ENCODE results near the gene MSI1.
"Not testable (repeated sequence)": the region's sequence is repeated elsewhere in the genome, so short reads cannot be mapped to it uniquely, and the experiment has no call there.

MSI1 gene

DNA sequence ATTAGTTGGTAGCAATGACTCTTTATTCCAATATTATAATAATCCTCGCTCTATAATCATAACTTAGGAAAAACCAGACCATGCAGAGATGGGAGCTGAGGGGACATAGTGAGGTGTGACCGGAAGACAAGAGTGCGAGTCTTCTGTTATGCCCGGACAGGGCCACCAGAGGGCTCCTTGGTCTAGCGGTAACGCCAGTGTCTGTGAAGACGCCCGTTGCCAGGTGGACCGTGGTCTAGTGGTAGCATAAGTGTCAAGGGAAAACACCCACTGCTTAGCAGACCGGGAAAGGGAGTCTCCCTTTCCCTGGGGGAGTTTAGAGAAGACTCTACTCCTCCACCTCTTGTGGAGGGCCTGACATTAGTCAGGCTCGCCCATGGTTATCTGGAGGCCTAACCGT is 33.5 kb downstream of the MSI1 start:
- Mint-ChIP-seq H3K27me3 (peaks cover 41% of the 10 kb centered on the region), H3K9me3 (peaks cover 22% of the 10 kb centered on the region)
- peak; percentile 52 for DNase-seq
- not testable (repeated sequence) for H3K27ac Mint-ChIP-seq, H3K4me3 Mint-ChIP-seq, H3K36me3 Mint-ChIP-seq, H3K4me1 Mint-ChIP-seq
- CTCF ChIA-PET, result interaction anchor here (0.8 to 1.5 kb wide), 3 partner anchors 20 to 92 kb away, joined by 3 read pairs; no protein-coding TSS in a partner anchor

- CTCF ChIA-PET, result no interaction called here
- Mint-ChIP-seq H3K27ac (no peak overlapping the region), H3K9me3 (peaks cover 16% of the 10 kb centered on the region), H3K4me1 (no peaks in the 10 kb centered on the region), H3K27me3 (peaks cover 46% of the 10 kb centered on the region), H3K4me3 (no peak overlapping the region), H3K36me3 (peaks cover 2% of the 10 kb centered on the region)
- DNase-seq, result no peak
Measured at GRCh38 chr12:120332523-120332922, 36.4 kb downstream of the MSI1 start.

DNA sequence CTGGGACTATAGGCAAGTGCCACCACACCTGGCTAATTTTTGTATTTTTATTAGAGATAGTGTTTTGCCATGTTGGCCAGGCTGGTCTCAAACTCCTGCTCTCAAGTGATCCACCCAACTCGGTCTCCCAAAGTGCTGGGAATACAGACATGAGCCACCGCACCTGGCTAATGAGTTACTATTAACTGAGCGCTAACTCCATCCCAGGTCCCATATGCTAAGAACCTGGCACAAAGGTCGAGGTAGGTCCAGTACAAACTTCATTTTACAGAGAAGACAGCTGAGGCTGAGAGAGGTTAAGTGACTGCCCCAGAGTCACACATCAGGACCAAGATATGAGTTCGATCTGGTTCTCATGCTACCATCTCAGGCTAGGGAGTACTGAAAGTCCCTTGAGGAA is 36.9 kb downstream of the MSI1 start:
- Mint-ChIP-seq H3K4me1 (no peaks in the 10 kb centered on the region), H3K4me3 (no peak overlapping the region), H3K27ac (no peak overlapping the region), H3K36me3 (no peaks in the 10 kb centered on the region), H3K9me3 (peaks cover 12% of the 10 kb centered on the region), H3K27me3 (peaks cover 47% of the 10 kb centered on the region)
- CTCF ChIA-PET, result interaction anchor here (0.8 kb wide), 1 partner anchor 35 kb away, joined by 4 read pairs; no protein-coding TSS in a partner anchor
- no peak for DNase-seq

DNA sequence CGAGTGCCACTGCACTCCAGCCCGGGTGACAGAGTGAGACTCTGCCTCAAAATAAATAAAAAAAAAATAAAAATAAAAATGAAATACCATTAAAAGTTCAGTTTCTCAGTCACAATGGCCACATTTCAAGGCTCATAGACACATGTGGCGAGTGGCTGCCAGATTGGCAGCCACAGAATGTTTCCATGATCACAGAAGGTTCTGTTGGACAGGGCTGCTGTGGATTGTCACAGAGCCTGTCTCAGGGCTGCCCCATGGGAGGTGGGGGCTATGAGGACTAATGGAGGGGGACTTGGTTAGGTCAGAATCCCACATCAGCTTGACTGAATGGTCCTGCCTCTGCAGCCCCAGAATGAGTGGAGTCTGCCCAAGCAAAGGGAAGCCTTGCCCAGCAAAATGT is 37.6 kb downstream of the MSI1 start:
- Mint-ChIP-seq H3K36me3 (no peaks in the 10 kb centered on the region), H3K4me1 (no peaks in the 10 kb centered on the region), H3K4me3 (no peak overlapping the region), H3K27ac (no peak overlapping the region), H3K27me3 (peaks cover 47% of the 10 kb centered on the region), H3K9me3 (peaks cover 6% of the 10 kb centered on the region)
- no peak for DNase-seq
- CTCF ChIA-PET, result interaction anchor here (0.8 kb wide), 1 partner anchor 36 kb away, joined by 4 read pairs; no protein-coding TSS in a partner anchor

DNA sequence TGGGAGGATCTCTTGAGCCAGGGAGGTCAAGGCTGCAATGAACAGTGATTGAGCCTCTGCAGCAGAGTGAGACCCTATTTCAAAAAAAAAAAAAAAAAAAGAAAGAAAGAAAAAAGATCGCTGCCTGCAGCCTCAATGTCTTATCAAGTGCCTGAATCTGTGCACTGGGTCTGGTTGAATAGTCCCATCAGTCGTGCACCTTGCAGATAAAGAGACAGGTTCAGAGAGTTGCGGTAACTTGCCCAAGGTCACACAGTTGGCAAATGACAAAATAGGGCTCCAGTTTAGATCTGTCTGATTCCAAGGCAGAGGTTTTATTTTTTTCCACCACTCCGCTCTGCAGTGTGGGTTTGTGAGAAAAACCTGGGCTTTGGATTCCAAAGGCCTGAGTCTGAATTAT is 40.7 kb downstream of the MSI1 start:
- H3K4me3 Mint-ChIP-seq, result no peak overlapping the region
- CTCF ChIA-PET, result no interaction called here
- DNase-seq, result no peak
- H3K4me1 Mint-ChIP-seq, result peaks cover 8% of the 10 kb centered on the region
- no peaks in the 10 kb centered on the region for H3K36me3 Mint-ChIP-seq
- H3K27me3 Mint-ChIP-seq, result peaks cover 52% of the 10 kb centered on the region
- H3K9me3 Mint-ChIP-seq, result no peaks in the 10 kb centered on the region
- no peak overlapping the region for H3K27ac Mint-ChIP-seq

DNA sequence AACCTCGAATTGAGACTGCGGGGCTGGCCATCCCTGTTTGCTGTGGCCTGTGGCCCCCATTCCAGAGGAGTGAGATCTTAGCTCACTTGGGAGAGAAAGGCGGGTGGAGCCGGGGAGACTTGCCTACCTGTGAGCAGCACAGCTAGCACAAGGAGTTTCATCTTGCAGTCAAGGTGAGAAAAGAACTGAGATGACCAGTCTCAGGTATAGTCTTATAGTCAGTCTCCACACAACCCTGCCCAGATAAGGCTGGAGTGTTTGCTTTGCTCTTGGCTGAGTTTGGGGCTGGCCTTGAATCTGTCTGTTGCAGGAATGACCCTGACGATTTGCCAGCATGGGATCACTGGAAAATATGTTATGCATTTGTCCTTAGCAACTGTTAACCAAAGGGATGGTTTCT is 41.4 kb downstream of the MSI1 start, which contains the start of gene PLA2G1B:
Gene PLA2G1B, minus strand, starts transcription at position 187 of the 400 bp plus-strand sequence. Its CDS starts 26 bp downstream, at position 161.
- no peak within 1 kb of the TSS for H3K4me3 Mint-ChIP-seq
- H3K27me3 Mint-ChIP-seq, result peaks cover 50% of the 10 kb centered on the region
- DNase-seq, result no peak

GRCh38 chr12:120324841-120325417 is 44.0 kb downstream of the MSI1 start:
- Mint-ChIP-seq H3K27me3 (peaks cover 45% of the 10 kb centered on the region), H3K36me3 (no peaks in the 10 kb centered on the region), H3K9me3 (no peaks in the 10 kb centered on the region), H3K4me3 (no peak overlapping the region), H3K4me1 (peaks cover 8% of the 10 kb centered on the region), H3K27ac (peak overlapping the region; percentile 28)
- DNase-seq, result no peak
- CTCF ChIA-PET, result interaction anchor here (0.6 to 1.1 kb wide), 5 partner anchors 97 to 256 kb away, joined by 3 to 4 read pairs (median 3); partner anchors contain the start of gene POP5

More for the DNA sequence above, 41.4 kb downstream of the MSI1 start, which contains the start of gene PLA2G1B:
- Mint-ChIP-seq H3K27ac (no peak within 1 kb of the TSS), H3K4me1 (peaks cover 8% of the 10 kb centered on the region), H3K36me3 (no peaks in the 10 kb centered on the region), H3K9me3 (no peaks in the 10 kb centered on the region)
- CTCF ChIA-PET, result interaction anchor here (0.9 to 1.9 kb wide), 4 partner anchors 26 to 321 kb away, joined by 3 to 14 read pairs (median 4); partner anchors contain the start of gene SIRT4

DNA sequence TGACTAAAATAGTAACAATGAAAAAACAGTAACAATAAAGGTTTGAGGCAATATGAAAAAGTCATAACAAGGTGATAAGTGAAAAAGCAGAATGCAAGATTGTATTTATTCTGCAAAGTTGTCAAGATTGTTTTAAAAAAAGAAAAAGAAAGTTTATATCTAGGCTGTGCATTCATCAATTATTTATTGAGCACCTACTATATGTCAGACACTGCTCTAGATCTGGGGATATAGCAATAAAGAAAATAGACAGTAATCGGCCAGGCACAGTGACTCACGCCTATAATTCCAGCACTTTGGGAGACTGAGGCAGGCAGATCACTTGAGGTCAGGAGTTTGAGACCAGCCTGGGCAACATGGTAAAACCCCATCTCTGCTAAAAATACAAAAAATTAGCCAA is 45.2 kb downstream of the MSI1 start:
- Mint-ChIP-seq H3K4me3 (no peak overlapping the region), H3K36me3 (no peaks in the 10 kb centered on the region), H3K27me3 (peaks cover 42% of the 10 kb centered on the region), H3K9me3 (no peaks in the 10 kb centered on the region), H3K27ac (no peak overlapping the region), H3K4me1 (peaks cover 8% of the 10 kb centered on the region)
- CTCF ChIA-PET, result no interaction called here
- DNase-seq, result no peak

- no peak for DNase-seq
- H3K27me3 Mint-ChIP-seq, result peaks cover 31% of the 10 kb centered on the region
- no peak overlapping the region for H3K27ac Mint-ChIP-seq
- CTCF ChIA-PET, result no interaction called here
- H3K36me3 Mint-ChIP-seq, result no peaks in the 10 kb centered on the region
- H3K9me3 Mint-ChIP-seq, result peaks cover 2% of the 10 kb centered on the region
- H3K4me1 Mint-ChIP-seq, result peaks cover 22% of the 10 kb centered on the region
- no peak overlapping the region for H3K4me3 Mint-ChIP-seq
Measured at GRCh38 chr12:120321382-120322202, 47.4 kb downstream of the MSI1 start.

GRCh38 chr12:120317224-120318105 is 51.5 kb downstream of the MSI1 start:
- CTCF ChIA-PET, result interaction anchor here (0.9 to 1.7 kb wide), 6 partner anchors 15 to 152 kb away, joined by 3 to 13 read pairs (median 4); partner anchors contain the start of gene SIRT4
- Mint-ChIP-seq H3K4me1 (peaks cover 15% of the 10 kb centered on the region), H3K27ac (peak overlapping the region; percentile 93), H3K27me3 (peaks cover 13% of the 10 kb centered on the region), H3K4me3 (peak overlapping the region; percentile 83), H3K36me3 (no peaks in the 10 kb centered on the region), H3K9me3 (peaks cover 2% of the 10 kb centered on the region)
- peak; percentile 100 for DNase-seq

DNA sequence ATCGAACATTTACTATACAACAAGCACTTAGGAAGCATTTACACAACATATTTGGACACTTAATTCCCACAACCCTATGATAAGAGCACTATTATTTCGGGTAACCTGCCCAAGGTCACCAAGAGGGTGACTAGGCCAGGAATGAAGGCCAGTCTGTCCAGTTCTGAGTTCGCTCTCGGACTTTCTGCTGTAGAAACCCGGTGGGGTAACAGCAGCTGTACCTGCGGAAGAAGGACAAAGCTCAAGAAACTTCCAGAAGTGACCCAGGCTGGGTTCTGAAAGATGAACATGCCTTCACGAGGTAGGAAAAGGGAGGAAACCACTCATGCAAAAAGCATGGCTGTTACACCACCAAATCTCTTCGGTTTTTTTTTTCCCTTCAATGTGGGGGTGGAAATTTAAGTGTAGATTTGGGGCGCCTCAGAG is 52.2 kb downstream of the MSI1 start:
- CTCF ChIA-PET, result interaction anchor here (0.9 to 1.7 kb wide), 6 partner anchors 14 to 152 kb away, joined by 3 to 13 read pairs (median 4); partner anchors contain the start of gene SIRT4
- Mint-ChIP-seq H3K36me3 (no peaks in the 10 kb centered on the region), H3K4me3 (peak overlapping the region; percentile 83), H3K4me1 (peaks cover 15% of the 10 kb centered on the region), H3K27ac (peak overlapping the region; percentile 93), H3K9me3 (peaks cover 2% of the 10 kb centered on the region), H3K27me3 (peaks cover 8% of the 10 kb centered on the region)
- no peak for DNase-seq

DNA sequence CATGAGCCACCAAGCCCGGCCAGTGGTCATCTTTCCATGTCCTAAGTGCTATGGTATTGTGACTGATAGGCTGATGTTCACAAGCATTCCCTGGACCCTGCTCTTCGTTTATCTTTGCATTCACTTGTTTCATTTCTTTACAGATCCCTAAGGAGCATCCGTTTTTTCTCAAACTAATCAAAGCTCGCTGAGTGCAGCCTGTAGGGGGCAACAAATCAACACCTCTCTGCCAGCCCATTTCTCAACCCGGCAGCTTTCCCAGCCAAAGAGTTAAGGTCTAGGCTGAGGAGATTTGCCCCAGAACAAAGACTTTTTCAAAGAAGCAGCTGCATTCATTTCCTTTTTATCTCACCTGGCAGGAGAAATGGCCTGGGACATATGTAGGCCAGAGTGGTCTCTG is 54.7 kb downstream of the MSI1 start:
- peaks cover 4% of the 10 kb centered on the region for H3K27me3 Mint-ChIP-seq
- no peaks in the 10 kb centered on the region for H3K36me3 Mint-ChIP-seq
- no peak for DNase-seq
- no peak overlapping the region for H3K27ac Mint-ChIP-seq
- no peak overlapping the region for H3K4me3 Mint-ChIP-seq
- peaks cover 2% of the 10 kb centered on the region for H3K9me3 Mint-ChIP-seq
- H3K4me1 Mint-ChIP-seq, result peaks cover 15% of the 10 kb centered on the region
- CTCF ChIA-PET, result interaction anchor here (0.6 to 0.8 kb wide), 2 partner anchors 8 to 11 kb away, joined by 3 to 4 read pairs; no protein-coding TSS in a partner anchor

- Mint-ChIP-seq H3K36me3 (no peaks in the 10 kb centered on the region), H3K4me3 (peak within 1 kb of the TSS; percentile 81), H3K27me3 (no peaks in the 10 kb centered on the region), H3K9me3 (no peaks in the 10 kb centered on the region), H3K4me1 (peaks cover 11% of the 10 kb centered on the region), H3K27ac (peak within 1 kb of the TSS; percentile 64)
- CTCF ChIA-PET, result interaction anchor here (0.5 to 3.0 kb wide), 11 partner anchors 10 to 258 kb away, joined by 3 to 30 read pairs (median 3); partner anchors contain the start of genes RNU4-1 and RNU4-2
- DNase-seq, result peak; percentile 95
Measured at GRCh38 chr12:120301962-120302815, 66.8 kb downstream of the MSI1 start, which contains the start of gene SIRT4. TSS of gene SIRT4 (plus strand) at chr12:120302321. CDS start at chr12:120303562, 1,241 bp downstream.
